Endothelial cell of umbilical vein (primary cell): ENCODE results near the gene BCL6B. TPM values are rescaled to one million over a fixed set of nuclear protein-coding genes. Genes with fewer than 3 reads are reported as not detected.

Source experiments
- BruUV-seq: library from RNA; stranded (reverse); fragments of 400-500 nt; replicated peaks from 2 replicates; lab custom pipeline; 2021; lab: Mats Ljungman, UMichigan
- CTCF ChIA-PET: fragments of 300-600, 350-600 bp; sonication (Branson Sonifier 250); formaldehyde crosslinking; loops from one replicate; lab custom pipeline; 2021; ENCODE audit warnings: antibody characterized with exemption, inconsistent platforms; lab: Charles Lee
- POLR2A ChIA-PET: fragments of 300-600, 350-600 bp; sonication (Branson Sonifier 250); formaldehyde crosslinking; loops from one replicate; lab custom pipeline; 2021; ENCODE audit warnings: antibody characterized with exemption, inconsistent platforms; lab: Charles Lee
- DNase-seq: peaks from one replicate; pipeline ENCODE4 v3.0.0-alpha.2; 2011; ENCODE audit warnings: low read depth, low spot score
- FAIRE-seq: peaks from 2 replicates; lab custom pipeline; 2011; peaks lifted over from hg19 to GRCh38; lab: Jason Lieb, UNC
- H2AFZ ChIP-seq: 2 replicates; pipeline ENCODE4 v1.6.0; 2012; ENCODE audit warnings: low read depth, low read length, control low read depth, inconsistent platforms
- H3K27ac ChIP-seq: 2 replicates; pipeline ENCODE4 v1.5.1; 2011; ENCODE audit warnings: low read depth, mild to moderate bottlenecking, control low read depth, low read length, moderate library complexity; ENCODE audit not compliant: insufficient read depth
- H3K27me3 ChIP-seq, 2 experiments: 2 replicates each; pipeline versions ENCODE4 v1.6.0 to v1.6.1; 2011; ENCODE audit warnings: low read length in 2 of 2, mixed read lengths in 1 of 2; ENCODE audit not compliant: control insufficient read depth in 2 of 2, insufficient read depth in 2 of 2
- H3K36me3 ChIP-seq, 2 experiments: 2 replicates in 1 of 2; 3 replicates in 1 of 2; pipeline ENCODE4 v1.5.1; 2011; ENCODE audit warnings: low read length in 2 of 2, mild to moderate bottlenecking in 1 of 2, moderate library complexity in 1 of 2; ENCODE audit not compliant: control insufficient read depth in 2 of 2, insufficient read depth in 2 of 2; ENCODE audit errors: extremely low read depth in 1 of 2
- H3K4me1 ChIP-seq: 3 replicates; pipeline ENCODE4 v1.5.1; 2011; ENCODE audit warnings: mild to moderate bottlenecking, low read length; ENCODE audit not compliant: control insufficient read depth, insufficient read depth; ENCODE audit errors: extremely low read depth
- H3K4me2 ChIP-seq: 2 replicates; pipeline ENCODE4 v1.6.1; 2011; ENCODE audit warnings: low read length, control low read depth, mixed read lengths; ENCODE audit not compliant: insufficient read depth
- H3K4me3 ChIP-seq, 3 experiments: fragments of 200-600 bp in 1 of 3; sonication (generic), shearing (Covaris generic) in 1 of 3; replicated peaks in 1 of 3; 2 replicates each; pipeline ENCODE4 v1.5.1; 2011 to 2016; ENCODE audit warnings: control low read depth in 3 of 3, low read length in 3 of 3, mild to moderate bottlenecking in 2 of 3, inconsistent platforms in 1 of 3, low read depth in 1 of 3, moderate library complexity in 1 of 3; ENCODE audit not compliant: insufficient read depth in 1 of 3
- H3K79me2 ChIP-seq: 2 replicates; pipeline ENCODE4 v1.6.0; 2012; ENCODE audit warnings: low read length, inconsistent platforms; ENCODE audit not compliant: control insufficient read depth, insufficient read depth
- H3K9ac ChIP-seq: replicated peaks from 2 replicates; pipeline ENCODE3; 2011; ENCODE audit warnings: low read length, control low read depth; ENCODE audit not compliant: insufficient read depth; ENCODE audit errors: extremely low read depth
- H3K9me1 ChIP-seq: replicated peaks from 3 replicates; pipeline ENCODE4 v1.6.0; 2011; ENCODE audit warnings: mild to moderate bottlenecking, low read length; ENCODE audit not compliant: control insufficient read depth, insufficient read depth; ENCODE audit errors: extremely low read depth
- H3K9me3 ChIP-seq: replicated peaks from 2 replicates; pipeline ENCODE4 v1.5.1; 2012; ENCODE audit warnings: low read length, inconsistent platforms; ENCODE audit not compliant: control insufficient read depth, insufficient read depth
- H4K20me1 ChIP-seq: replicated peaks from 2 replicates; pipeline ENCODE3; 2011; ENCODE audit warnings: mild to moderate bottlenecking, low read length; ENCODE audit not compliant: control insufficient read depth, insufficient read depth; ENCODE audit errors: extremely low read depth
- EZH2 ChIP-seq: IDR thresholded peaks from 2 replicates; pipeline ENCODE4 v1.6.1; 2012; ENCODE audit warnings: borderline replicate concordance, low read depth, mild to moderate bottlenecking, moderate library complexity, low read length, inconsistent platforms; ENCODE audit not compliant: severe bottlenecking
- FOS ChIP-seq: IDR thresholded peaks from 2 replicates; pipeline ENCODE4 v1.6.1; 2011; ENCODE audit warnings: mild to moderate bottlenecking, low read length, moderate library complexity, borderline replicate concordance; ENCODE audit not compliant: insufficient read depth
- GATA2 ChIP-seq: IDR thresholded peaks from 2 replicates; pipeline ENCODE4 v1.7.0; 2011; ENCODE audit warnings: low read depth, mild to moderate bottlenecking, moderate library complexity, mixed read lengths, low read length; ENCODE audit not compliant: insufficient read length, insufficient read depth
- JUN ChIP-seq: IDR thresholded peaks from 2 replicates; pipeline ENCODE4 v1.6.1; 2011; ENCODE audit warnings: borderline replicate concordance, low read depth; ENCODE audit not compliant: insufficient read length, insufficient read depth
- MYC ChIP-seq: IDR thresholded peaks from one replicate; pipeline ENCODE4 v1.6.1; 2011; ENCODE audit warnings: mild to moderate bottlenecking, low read depth, low read length
- POLR2A ChIP-seq: IDR thresholded peaks from 2 replicates; pipeline ENCODE4 v1.6.1; 2012; ENCODE audit warnings: low read depth, mild to moderate bottlenecking, control low read depth, low read length
- POLR2AphosphoS5 ChIP-seq: IDR thresholded peaks from 2 replicates; pipeline ENCODE4 v1.6.1; 2012; ENCODE audit warnings: low read depth, mild to moderate bottlenecking, control low read depth, low read length, moderate library complexity; ENCODE audit not compliant: insufficient read depth
- dilution Hi-C: fragments of 300-500 bp; cut with MboI; formaldehyde crosslinking; loops from one replicate; pipeline ENCODE4 v1.15.0; 2019; ENCODE audit warnings: low sequenced_read_pairs; ENCODE audit not compliant: extremely low pct_ligation_motif_present
- intact Hi-C: fragments of 100-400 bp; cut with micrococcal nuclease; formaldehyde crosslinking; loops from one replicate; pipeline ENCODE4 v1.10.0; 2022
- polyA plus RNA-seq, 4 experiments: library from polyadenylated mRNA; depleted of rRNA in 3 of 4; stranded (reverse) in 3 of 4; unstranded in 1 of 4; fragments of >200 nt; gene quantifications; 2 replicates each; pipeline versions ENCODE4 v1.2.1 to v1.2.3, GENCODE V29; 2011 to 2012; ENCODE audit warnings: missing spikeins in 1 of 4
- total RNA-seq: library from RNA; stranded (reverse); gene quantifications from 2 replicates; pipeline ENCODE4 v1.2.3, GENCODE V29; 2021
- TF ChIP-seq, protein P1 (sequence below): IDR thresholded peaks from 2 replicates; pipeline ENCODE4 v1.6.1; 2011; ENCODE audit not compliant: insufficient read depth, insufficient read length
- TF ChIP-seq, protein P2 (sequence below), 2 donors: IDR thresholded peaks; 1 replicate in 1 of 2; 2 replicates in 1 of 2; pipeline ENCODE4 v1.5.1; 2011; ENCODE audit warnings: low read length in 2 of 2, mild to moderate bottlenecking in 2 of 2, moderate library complexity in 2 of 2, control low read depth in 1 of 2, inconsistent platforms in 1 of 2, low read depth in 1 of 2; ENCODE audit not compliant: insufficient read depth in 1 of 2; ENCODE audit errors: extremely low read depth in 1 of 2

Gene BCL6B
- total and polyA plus RNA-seq, 2 donors (not counting 3 experiments of a cell fraction or from before 2014, with no cell fraction given) = 93.5 to 160 TPM

DNA sequence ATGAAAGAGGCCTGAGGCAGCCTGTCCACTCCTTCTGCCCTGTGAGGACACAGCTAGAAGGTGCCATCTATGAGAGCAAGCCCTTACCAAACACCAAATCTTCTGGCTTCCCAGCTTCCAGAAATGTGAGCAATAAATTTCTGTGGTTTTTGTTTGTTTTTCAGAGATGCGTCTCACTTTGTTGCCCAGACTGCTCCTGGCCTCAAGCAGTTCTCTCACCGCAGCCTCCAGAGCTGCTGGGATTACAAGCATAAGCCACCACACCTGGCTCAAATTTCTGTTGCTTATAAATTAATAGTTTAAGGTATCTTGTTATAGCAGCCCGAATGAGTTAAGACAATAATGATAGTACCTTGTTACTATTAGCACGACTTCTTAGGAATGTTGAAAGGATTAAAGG, 33.5 kb downstream of the BCL6B start:
- H4K20me1 ChIP-seq = no peaks in the 10 kb centered on the region
- H3K27me3 ChIP-seq = no peaks in the 10 kb centered on the region
- no peak overlapping the region for H3K4me3 ChIP-seq
- H3K79me2 ChIP-seq = no peaks in the 10 kb centered on the region
- no peaks in the 10 kb centered on the region for H3K9me1 ChIP-seq
- intact Hi-C loops = no loop called here
- no peak overlapping the region for H3K4me2 ChIP-seq
- H3K4me1 ChIP-seq = peaks cover 31% of the 10 kb centered on the region
- FAIRE-seq = no peak
- no peak overlapping the region for H2AFZ ChIP-seq
- DNase-seq = no peak
- TF ChIP-seq EZH2 (no peak), GATA2 (no peak), JUN (no peak), MYC (no peak), POLR2AphosphoS5 (no peak), FOS (no peak), POLR2A (no peak)
- TF ChIP-seq, protein P1, sequence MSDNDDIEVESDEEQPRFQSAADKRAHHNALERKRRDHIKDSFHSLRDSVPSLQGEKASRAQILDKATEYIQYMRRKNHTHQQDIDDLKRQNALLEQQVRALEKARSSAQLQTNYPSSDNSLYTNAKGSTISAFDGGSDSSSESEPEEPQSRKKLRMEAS = no peak
- TF ChIP-seq, protein P2, sequence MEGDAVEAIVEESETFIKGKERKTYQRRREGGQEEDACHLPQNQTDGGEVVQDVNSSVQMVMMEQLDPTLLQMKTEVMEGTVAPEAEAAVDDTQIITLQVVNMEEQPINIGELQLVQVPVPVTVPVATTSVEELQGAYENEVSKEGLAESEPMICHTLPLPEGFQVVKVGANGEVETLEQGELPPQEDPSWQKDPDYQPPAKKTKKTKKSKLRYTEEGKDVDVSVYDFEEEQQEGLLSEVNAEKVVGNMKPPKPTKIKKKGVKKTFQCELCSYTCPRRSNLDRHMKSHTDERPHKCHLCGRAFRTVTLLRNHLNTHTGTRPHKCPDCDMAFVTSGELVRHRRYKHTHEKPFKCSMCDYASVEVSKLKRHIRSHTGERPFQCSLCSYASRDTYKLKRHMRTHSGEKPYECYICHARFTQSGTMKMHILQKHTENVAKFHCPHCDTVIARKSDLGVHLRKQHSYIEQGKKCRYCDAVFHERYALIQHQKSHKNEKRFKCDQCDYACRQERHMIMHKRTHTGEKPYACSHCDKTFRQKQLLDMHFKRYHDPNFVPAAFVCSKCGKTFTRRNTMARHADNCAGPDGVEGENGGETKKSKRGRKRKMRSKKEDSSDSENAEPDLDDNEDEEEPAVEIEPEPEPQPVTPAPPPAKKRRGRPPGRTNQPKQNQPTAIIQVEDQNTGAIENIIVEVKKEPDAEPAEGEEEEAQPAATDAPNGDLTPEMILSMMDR (IDR thresholded peaks at IDR 0.05; ENCODE audit: extremely low read depth in 1 of 2, insufficient read depth in 1 of 2, low read depth in 1 of 2, low read length in 2 of 2) = no peak
- dilution Hi-C loops = no loop called here
- H3K27ac ChIP-seq = no peak overlapping the region
- no peak overlapping the region for H3K9ac ChIP-seq
- CTCF ChIA-PET = interaction anchor here (2.2 to 6.3 kb wide), 3 partner anchors 10 to 121 kb away, joined by 5 to 212 read pairs (median 6); no protein-coding TSS in a partner anchor
- H3K36me3 ChIP-seq = no peaks in the 10 kb centered on the region
- BruUV-seq = no TSS peak
- no peaks in the 10 kb centered on the region for H3K9me3 ChIP-seq
- POLR2A ChIA-PET = interaction anchor here (0.6 kb wide), 1 partner anchor 52 kb away, joined by 3 read pairs; no protein-coding TSS in a partner anchor
